Stimulated activated naive CD8-positive, alpha-beta T cell treated with anti-CD3 and anti-CD28 coated beads, Interleukin-15, Interleukin-2, amounts not matched to agents 100 U/mL and 50 U/mL, for 24 hours (primary cell): ENCODE data around the gene PGLYRP2.
"Not testable (repeated sequence)": the region's sequence is repeated elsewhere in the genome, so short reads cannot be mapped to it uniquely, and the experiment has no call there.

Experiments used
- ATAC-seq: fragments of 150-1000 bp; cut with Tn5 transposase; one replicate; pipeline ENCODE4 v1.10.0; 2021
- DNase-seq: peaks from one replicate; pipeline ENCODE4 v3.0.0; 2021

The PGLYRP2 gene

GRCh38 chr19:15488489-15489226, 9.4 kb upstream of the PGLYRP2 start:
- ATAC-seq (no peak), DNase-seq (no peak)

- DNase-seq: no peak
- ATAC-seq: no peak
These were observed 7.7 kb upstream of the PGLYRP2 start for GRCh38 chr19:15487038-15487437.

- not testable (repeated sequence) for DNase-seq, ATAC-seq
These were observed 6.5 kb upstream of the PGLYRP2 start for GRCh38 chr19:15485768-15486167.

GRCh38 chr19:15480996-15481395, 1.7 kb upstream of the PGLYRP2 start:
- DNase-seq, ATAC-seq: not testable (repeated sequence)

GRCh38 chr19:15476325-15476724, 3.0 kb downstream of the PGLYRP2 start:
- no peak for DNase-seq
- no peak for ATAC-seq

GRCh38 chr19:15475611-15476010, 3.7 kb downstream of the PGLYRP2 start:
- ATAC-seq (no peak), DNase-seq (no peak)

- ATAC-seq (no peak), DNase-seq (no peak)
These were observed 4.1 kb downstream of the PGLYRP2 start for GRCh38 chr19:15475169-15475568.

- not testable (repeated sequence) for ATAC-seq, DNase-seq
These were observed 5.5 kb downstream of the PGLYRP2 start for GRCh38 chr19:15473821-15474220.

GRCh38 chr19:15471639-15472101, 7.6 kb downstream of the PGLYRP2 start:
- no peak for ATAC-seq
- DNase-seq: no peak

GRCh38 chr19:15469513-15470297, 9.6 kb downstream of the PGLYRP2 start:
- DNase-seq: peak; percentile 47
- peak; percentile 39 for ATAC-seq

- DNase-seq (no peak), ATAC-seq (no peak)
These were observed 10.4 kb downstream of the PGLYRP2 start for GRCh38 chr19:15468675-15469512.

GRCh38 chr19:15467734-15468214, 11.5 kb downstream of the PGLYRP2 start:
- no peak for ATAC-seq
- DNase-seq: no peak

GRCh38 chr19:15466851-15467733, 12.2 kb downstream of the PGLYRP2 start:
- ATAC-seq: peak; percentile 73

GRCh38 chr19:15464394-15465385, 14.6 kb downstream of the PGLYRP2 start, which contains the start of gene RASAL3:
RASAL3 (minus strand) TSS chr19:15464544; CDS start chr19:15464358, 186 bp downstream.
- peak; percentile 76 for DNase-seq

More at GRCh38 chr19:15466851-15467733, 12.2 kb downstream of the PGLYRP2 start:
- DNase-seq: peak; percentile 56

GRCh38 chr19:15463861-15464371, 15.4 kb downstream of the PGLYRP2 start:
- peak; percentile 81 for DNase-seq
- peak; percentile 80 for ATAC-seq

More at GRCh38 chr19:15464394-15465385, 14.6 kb downstream of the PGLYRP2 start, which contains the start of gene RASAL3:
- ATAC-seq: peak; percentile 68

- no peak for ATAC-seq
- no peak for DNase-seq
These were observed 17.6 kb downstream of the PGLYRP2 start for GRCh38 chr19:15461694-15462093.

GRCh38 chr19:15457701-15458484, 21.4 kb downstream of the PGLYRP2 start:
- no peak for ATAC-seq

More at GRCh38 chr19:15457701-15458484, 21.4 kb downstream of the PGLYRP2 start:
- no peak for DNase-seq
